Measurements from ENCODE around the gene VMP1.

Gene VMP1

DNA sequence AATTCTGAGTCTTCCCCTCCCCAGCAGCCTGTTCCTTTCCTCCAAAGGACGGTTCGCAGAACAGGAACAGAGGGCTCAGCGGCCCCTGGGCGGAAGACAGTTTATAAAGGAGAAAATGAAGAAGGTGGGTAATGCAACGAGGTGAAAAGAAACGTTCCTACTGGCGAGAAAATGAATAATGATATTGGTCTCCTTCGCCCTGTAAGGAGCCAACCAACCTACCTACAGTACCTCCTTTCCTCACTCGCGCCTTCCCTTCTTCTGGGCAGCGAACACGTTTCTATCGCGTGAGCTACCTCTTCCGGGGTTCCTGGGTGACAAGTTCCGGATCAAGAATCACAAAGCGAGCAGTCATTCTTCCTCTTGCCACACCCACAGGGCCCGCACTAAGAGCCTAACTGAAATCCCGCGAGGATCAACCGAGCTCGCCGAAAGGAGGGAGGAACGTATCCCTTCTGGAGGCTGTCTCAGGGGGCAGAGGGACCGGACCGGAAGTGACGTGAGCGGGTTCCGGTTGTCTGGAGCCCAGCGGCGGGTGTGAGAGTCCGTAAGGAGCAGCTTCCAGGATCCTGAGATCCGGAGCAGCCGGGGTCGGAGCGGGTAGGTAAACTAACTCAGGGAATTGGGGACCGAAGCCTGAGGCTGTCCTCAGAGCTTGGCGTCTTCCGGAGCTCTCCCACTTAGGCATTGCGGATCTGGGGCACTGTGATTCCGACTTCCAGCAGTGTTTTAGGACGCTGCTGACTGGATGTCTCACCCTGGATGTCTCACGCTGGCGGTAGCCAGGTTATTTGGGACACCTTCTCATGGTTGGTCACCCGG is at the start of gene VMP1, which contains the start of gene PTRH2:
Gene VMP1, plus strand, starts transcription at position 506 of the 822 bp plus-strand sequence. CDS start 23,793 bp downstream, outside the sequence.
Gene PTRH2, minus strand, starts transcription at position 282 of the 822 bp plus-strand sequence. CDS start 9,452 bp downstream, outside the sequence.
- peak; percentile 73 to 76 for DNase-seq (ENCODE audit: low read depth in 2 of 2)

DNA sequence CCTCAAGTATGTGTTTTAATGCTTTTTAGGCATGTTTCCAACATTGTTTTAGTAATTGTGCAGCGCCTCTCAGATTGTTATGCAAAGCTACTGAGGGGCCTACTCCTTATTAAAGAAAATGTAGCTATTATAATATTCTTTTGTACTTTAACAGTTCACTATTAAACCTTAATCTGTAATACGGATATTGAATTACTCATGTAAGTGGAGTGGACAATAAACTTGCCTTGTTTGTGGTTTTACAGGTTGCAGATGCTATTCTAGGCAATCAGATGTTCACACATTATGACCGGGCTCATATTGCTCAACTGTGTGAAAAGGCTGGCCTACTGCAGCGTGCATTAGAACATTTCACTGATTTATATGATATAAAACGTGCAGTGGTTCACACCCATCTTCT is 41.2 kb upstream of the VMP1 start:
- no peak for DNase-seq (ENCODE audit: low read depth in 2 of 2)

DNA sequence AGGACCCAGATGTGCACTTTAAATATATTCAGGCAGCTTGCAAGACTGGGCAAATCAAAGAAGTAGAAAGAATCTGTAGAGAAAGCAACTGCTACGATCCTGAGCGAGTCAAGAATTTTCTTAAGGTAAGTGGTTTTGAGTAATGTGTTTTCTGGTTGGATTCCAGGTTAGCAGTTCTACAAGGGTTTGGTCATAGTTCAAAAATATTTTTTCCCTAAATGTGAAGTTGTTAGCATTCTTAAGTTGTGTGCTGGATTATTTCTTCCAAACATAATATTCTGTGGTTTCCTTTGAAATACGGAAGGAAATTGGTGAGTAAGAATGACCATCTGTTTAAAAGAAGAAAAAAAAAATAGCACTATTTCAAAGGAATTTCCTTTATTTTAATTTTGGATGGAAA is 38.6 kb upstream of the VMP1 start:
- no peak for DNase-seq (ENCODE audit: low read depth in 2 of 2)

DNA sequence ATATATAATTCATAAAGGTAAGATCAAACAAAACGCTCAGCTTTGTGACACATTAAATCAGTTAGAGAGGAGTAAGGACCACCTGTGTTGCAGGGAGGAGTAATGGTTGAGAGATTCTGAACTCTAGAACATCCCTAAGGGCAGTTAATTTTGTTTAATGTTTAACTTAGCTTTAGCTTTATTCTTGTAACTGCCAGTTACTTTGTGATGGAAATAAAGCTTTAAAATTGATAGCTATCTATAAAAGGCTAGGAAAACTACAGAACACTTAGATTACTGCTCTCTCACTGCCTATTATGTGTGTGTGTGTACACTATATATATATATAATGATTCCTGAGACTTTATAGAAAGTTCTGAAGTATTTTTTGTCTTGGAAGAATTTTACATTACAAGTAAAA is 38.0 kb upstream of the VMP1 start:
- DNase-seq (ENCODE audit: low read depth in 2 of 2) = no peak

DNA sequence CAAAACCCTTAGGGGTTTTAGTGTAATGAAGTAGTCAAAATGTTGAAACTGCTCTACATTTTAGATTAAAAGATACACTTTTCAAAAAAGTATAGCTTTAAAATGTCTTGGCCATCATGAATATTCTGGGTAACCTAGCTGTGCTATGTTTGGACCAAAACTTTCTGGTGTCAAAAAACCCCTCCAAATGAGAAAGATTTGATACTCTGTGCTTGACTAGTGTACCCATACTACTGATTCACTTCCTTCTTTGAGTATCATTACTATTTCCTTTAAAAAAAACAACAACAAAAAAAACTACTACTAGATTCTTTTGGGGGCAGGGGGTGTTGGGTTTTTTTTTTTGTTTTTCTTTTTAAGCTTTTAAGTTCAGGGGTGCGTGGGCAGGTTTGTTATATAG is 37.5 kb upstream of the VMP1 start:
- DNase-seq (ENCODE audit: low read depth in 2 of 2) = no peak

DNA sequence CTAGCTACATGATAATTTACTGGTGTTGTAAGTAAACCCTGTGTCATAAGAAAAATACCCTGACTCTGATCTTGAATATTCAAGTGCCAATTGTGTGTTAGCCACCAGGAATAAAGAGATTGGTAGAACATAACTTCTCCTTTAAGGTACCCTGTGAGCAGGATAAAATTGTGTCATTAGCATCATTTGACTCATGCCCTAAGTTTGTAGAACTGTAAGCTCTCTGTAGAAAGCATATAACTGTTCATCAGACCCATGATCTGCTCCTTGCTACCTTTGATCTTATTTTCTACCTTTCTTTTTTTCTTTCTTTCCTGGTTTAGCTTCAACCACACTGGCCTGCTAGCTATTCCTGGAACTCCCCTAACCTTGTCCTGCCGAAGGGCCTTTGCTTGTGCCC is 36.1 kb upstream of the VMP1 start:
- DNase-seq (ENCODE audit: low read depth in 2 of 2) = no peak

DNA sequence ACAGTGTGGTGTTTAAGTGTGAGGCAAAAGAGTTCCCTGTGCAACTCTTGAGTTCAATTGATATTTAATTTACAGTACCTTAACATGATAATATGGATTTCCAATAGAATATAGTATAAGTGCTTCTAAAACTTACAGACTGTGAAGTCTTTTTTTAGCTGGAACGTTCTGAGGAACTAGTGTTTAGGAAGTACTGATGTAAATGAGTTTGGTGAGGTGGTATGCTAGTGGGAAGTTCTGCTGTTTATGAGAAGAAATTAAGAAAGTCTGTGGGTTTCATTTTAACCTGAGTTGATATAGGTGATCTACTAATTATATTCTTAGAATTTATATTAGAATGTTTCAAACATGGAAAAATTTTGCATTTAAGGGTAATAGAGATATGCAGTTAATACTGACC is 32.2 kb upstream of the VMP1 start:
- DNase-seq (ENCODE audit: low read depth in 2 of 2) = no peak

DNA sequence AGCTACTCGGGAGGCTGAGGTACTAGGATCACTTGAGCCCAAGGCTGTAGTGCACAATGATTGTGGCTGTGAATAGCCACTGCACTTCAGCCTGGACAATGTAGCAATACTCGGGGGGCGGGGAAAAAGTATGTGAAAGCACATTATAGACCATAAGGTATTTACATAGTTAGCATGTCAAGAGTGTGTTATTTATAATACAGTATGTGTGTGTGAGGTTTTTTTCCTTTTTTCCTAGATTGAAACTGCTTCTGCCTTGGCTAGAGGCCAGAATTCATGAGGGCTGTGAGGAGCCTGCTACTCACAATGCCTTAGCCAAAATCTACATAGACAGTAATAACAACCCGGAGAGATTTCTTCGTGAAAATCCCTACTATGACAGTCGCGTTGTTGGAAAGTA is 30.7 kb upstream of the VMP1 start:
- DNase-seq (ENCODE audit: low read depth in 2 of 2) = no peak

DNA sequence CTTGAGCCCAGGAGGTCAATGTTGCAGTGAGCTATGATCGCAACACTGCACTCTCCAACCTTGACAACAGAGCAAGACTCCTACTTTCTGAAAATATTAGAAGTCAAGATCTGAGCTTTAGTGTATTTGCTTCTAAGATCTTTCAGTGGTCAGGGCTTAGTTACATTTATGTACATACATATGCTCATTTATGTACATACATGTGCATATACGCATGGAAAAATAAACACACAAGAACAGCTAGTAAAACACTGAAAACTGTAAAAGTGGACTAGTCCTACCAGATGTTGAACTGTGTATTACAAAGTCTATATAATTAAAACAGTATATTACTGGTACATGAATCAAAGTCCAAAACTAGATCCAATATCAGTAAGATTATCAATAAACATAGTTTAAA is 28.5 kb upstream of the VMP1 start:
- no peak for DNase-seq (ENCODE audit: low read depth in 2 of 2)

DNA sequence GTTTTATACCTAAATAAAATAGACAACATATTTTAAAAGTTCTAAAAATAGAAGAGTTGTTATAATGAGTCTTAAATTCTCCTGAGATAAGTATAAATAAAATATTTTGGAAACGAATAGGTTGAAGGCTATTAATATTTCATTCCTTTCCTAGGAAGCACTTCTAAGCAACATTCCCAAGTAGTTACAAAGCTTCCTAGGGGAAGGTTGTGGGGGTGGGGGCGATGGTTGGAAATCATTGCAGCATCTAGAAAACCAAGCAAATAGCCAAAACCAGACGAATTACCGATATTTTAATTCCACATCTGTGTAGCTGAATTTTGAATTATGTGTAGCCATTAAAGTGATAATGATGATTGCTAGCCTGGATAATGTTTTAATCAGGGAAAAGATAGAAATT is 27.1 kb upstream of the VMP1 start:
- DNase-seq (ENCODE audit: low read depth in 2 of 2) = no peak

DNA sequence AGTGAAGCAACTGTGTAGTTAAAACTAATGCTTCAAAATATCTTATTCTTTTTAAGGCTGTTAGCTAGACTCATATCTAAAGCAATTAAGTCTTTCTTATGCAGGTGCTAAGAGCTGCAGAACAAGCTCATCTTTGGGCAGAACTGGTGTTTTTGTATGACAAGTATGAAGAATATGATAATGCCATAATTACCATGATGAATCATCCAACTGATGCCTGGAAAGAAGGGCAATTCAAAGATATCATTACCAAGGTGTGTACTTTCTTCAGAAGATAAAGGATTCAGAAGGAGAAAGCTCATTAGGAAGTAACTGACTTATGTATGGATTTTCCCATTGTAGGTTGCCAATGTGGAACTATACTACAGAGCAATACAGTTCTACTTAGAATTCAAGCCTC is 24.2 kb upstream of the VMP1 start:
- DNase-seq (ENCODE audit: low read depth in 2 of 2) = no peak

DNA sequence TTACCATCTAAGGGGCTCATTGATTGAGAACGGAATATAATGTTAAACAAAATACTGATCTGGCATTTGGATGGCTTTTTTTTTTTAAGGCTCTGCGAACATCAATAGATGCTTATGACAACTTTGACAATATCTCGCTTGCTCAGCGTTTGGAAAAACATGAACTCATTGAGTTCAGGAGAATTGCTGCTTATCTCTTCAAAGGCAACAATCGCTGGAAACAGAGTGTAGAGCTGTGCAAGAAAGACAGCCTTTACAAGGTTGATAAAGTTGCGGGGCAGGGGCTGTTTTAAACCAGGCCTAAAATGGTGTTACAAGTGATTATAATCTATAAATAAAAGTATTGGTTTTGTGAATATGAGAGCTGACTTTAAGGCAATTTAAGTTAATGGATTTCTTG is 22.5 kb upstream of the VMP1 start:
- no peak for DNase-seq (ENCODE audit: low read depth in 2 of 2)

DNA sequence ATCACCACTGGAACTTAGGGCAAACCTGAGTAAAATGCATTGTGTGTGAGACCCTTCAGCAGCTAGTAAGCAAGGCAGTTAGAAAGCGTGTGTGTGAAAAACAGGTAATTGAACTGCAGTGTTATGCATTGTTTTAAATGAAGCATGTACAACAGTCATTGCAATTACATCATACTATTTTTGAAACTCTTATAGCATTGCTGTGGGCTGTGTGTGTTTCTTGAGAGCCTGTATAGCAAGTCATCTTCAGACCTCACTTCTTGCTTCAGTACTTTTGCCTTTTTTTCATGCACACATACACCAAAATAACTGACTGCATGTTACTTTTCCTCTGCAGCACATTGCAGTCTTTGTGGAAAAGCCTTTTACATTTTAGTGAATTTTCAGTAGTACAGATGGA is 19.4 kb upstream of the VMP1 start:
- DNase-seq (ENCODE audit: low read depth in 2 of 2) = no peak

DNA sequence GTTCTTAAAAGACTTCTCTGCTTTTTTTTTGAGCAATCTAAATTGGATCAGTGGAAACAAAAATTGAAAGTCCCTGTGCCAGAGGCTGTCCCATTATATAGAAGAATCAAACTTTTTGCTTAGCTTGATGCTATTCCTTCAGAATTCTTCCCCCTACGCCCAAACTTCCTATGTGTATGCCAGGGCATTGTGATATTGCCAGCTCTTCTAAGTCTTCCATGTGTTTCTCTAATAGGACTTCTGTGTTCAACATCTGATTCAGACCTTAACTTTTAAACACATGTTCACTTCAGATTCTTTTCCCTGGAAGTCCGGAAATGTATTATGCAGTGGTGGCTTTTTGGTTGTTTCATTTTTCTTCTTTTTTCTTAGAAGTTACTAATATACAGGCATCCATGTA is 19.0 kb upstream of the VMP1 start:
- no peak for DNase-seq (ENCODE audit: low read depth in 2 of 2)

DNA sequence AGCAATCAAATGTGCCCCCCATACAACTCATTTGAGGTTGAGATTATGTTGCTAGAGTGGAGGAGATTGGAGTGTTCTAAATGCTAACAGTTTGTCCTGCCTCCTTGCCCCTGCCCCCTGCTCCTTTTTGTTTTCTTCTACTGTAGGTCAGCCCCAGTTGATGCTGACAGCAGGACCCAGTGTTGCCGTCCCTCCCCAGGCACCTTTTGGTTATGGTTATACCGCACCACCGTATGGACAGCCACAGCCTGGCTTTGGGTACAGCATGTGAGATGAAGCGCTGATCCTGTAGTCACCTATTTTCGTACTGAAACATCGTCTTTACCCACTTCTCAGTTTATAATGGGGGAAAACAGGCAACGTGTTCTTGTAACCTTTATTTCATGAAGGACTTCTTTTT is 13.9 kb upstream of the VMP1 start:
- DNase-seq (ENCODE audit: low read depth in 2 of 2) = no peak

DNA sequence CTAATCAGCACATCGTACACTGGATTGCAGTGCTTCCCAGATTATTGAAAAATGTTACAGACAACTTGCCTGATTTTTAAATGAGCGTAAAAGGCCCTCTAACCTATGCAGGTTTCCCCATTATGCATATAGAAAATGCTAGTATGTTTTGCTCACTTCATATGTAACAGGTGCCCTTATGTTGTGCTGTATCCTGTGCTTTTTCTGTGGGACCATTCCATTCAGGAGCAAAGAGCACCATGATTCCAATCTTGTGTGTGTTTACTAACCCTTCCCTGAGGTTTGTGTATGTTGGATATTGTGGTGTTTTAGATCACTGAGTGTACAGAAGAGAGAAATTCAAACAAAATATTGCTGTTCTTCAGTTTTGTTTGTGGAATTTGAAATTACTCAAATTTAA is 13.1 kb upstream of the VMP1 start:
- DNase-seq (ENCODE audit: low read depth in 2 of 2) = no peak

DNA sequence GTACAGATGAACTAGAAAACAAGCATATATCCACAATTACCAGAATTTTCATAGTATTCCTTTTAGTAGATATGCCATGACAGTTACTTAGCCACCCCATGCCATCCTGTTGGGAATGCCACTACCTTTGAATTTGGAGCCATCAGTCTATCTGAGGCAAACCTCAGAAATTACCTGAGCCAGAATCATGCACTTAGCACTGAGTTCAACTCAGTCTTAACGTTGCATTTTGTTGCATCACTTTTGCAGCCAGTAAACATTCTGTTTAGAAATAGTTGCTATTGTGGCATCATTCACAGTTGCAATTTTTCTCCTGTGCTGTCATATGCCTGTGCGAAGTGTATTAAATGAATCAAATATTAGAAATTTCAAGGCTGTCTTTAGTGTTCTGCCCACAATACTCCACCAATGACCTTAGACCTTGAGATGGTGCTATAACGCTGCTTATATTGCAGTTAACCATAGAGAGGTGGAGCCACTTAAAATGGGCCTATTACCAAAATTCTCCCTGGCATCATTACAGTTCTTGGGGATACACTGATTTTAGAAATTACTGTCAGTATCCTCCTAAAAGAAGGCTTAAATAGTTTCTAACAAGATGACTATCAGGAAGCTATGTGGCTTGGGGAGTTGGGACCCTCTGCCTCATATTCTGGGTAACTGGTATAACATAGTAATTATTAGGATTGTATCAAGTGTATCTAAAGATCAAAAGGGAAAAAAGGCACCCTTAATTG is 11.3 kb upstream of the VMP1 start:
- DNase-seq (ENCODE audit: low read depth in 2 of 2) = no peak

DNA sequence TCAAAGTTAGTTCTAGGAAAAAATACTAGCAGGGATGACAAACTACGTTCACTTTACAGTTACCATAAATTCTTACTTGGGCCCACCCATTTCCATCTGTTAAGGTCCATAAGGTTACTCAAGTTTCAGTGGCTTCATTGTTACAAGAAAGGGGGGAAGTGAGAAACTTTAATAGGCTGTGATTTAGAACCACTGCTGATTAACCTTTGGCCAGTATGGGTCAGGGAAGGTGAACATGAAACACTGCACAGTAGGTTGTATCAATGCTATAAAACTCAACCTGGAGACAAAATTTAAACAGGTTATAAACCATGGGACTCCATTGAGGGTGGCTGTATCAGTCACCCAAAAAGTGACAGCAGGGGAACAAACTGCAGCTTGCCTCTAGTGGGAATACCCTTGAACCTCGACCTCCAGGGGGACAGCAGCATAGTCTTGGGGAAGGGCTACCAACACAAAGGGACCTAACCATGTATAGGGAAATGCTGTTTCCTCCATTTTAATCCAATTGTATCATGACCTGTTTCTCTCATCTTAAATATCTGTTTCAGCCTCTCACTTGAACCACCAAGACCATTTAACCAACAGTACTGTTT is 10.7 kb upstream of the VMP1 start:
- DNase-seq (ENCODE audit: low read depth in 2 of 2) = no peak

DNA sequence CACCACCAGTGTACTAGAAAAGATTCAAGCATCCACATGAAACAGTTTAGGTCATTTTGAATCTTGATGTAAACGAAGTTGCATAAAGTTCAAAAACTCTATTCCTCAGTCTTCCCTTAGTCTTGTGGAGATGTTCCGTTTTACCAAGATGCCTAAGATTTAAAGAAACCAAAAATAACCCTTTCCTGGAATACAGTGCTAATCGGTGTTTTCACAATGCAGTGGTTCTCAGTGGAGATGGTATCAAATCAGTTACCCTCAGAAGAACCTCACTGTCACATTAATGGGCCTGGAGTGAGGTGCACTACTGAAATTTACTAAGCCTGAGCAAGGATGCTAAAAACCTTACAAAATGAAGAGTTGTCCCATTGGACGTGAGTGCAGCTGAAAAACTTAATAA is 9.3 kb upstream of the VMP1 start:
- no peak for DNase-seq (ENCODE audit: low read depth in 2 of 2)

DNA sequence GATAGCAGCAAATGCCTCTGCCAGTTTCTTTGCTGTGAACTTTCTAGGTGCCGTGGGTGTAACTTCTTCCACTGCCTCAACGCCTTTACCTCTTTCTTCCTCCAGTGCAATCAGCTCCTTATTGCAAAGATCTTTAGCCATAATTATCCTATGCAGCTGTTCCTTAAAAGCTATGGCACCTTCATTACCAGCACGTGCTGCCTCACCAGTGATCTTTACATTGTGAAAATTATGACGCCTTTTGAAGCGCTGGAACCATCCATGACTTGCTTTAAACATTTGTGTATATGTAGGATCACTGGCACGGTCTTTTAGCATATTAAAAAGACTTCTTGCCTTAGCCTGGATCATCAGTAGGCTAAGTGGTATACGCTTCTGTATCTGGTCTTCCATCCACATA is 8.2 kb upstream of the VMP1 start:
- no peak for DNase-seq (ENCODE audit: low read depth in 2 of 2)

DNA sequence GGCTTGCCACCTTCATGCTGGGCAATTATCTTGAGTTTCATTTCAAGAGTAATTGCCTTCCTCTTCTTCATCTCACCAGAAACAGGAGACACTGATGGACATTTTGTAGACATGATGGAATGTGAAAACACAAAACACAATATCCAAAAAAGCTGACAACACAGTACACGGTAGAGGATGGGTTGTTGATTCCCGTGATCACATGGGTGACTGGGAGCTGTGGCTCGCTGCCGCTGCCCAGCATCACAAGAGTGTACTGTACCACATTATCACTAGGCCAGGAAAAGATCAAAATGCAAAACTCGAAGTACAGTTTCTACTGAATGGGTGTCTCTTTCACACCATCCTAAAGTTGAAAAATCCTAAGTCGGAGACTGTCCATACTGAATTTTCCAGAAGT is 7.7 kb upstream of the VMP1 start:
- no peak for DNase-seq (ENCODE audit: low read depth in 2 of 2)

DNA sequence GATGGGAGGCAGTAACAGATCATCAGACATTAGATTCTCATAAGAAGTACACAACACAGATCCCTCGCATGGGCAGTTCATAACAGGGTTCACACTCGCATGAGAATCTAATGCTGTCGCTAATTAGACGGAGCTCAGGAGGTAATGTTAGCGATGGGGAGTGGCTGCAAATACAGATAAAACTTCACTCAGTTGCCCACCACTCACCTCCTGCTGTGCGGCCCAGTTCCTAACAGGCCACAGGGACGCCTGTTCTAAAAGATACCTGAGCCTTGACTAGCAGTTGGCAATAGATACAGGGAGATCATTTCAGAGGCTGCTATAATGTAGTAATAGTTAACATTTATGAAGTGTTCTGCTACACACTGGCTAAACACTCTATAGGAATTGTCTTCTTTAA is 5.2 kb upstream of the VMP1 start:
- no peak for DNase-seq (ENCODE audit: low read depth in 2 of 2)

DNA sequence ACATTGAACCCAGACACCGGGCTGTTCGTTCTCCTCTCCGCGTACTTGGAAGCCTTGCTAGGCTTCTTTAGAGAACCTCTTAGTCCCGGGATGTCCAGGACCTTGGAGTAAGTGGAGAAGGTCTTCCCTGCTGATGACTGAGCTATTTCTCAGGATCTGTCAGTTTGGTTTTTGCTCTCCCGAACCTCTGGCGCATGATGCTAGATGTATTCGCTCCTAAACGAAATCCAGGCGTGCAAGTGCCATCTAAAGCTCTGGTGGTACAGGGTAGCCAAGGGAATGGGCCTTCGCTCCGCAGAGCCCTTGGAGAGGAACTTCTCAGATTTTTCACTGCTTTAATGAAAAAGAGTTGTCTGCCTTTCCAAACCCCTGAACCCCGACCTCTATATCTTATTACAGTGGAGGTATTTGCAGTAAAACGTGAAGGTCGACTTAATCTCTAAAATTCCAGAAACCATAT is 547 bp downstream of the VMP1 start:
- no peak for DNase-seq (ENCODE audit: low read depth in 2 of 2)

All from stimulated activated CD8-positive, alpha-beta memory T cell treated with anti-CD3 and anti-CD28 coated beads, Interleukin-2, amount 100 ng/mL, for 1 hour (primary cell).